OCI-LY1 (cell line): Measurements from ENCODE around the gene NOL3.

Experiments used
- H2AFZ ChIP-seq: fragments of 200-600 bp; sonication (generic), shearing (Covaris generic); 2 replicates; pipeline ENCODE4 v1.6.0; 2014; ENCODE audit warnings: antibody characterized with exemption, mild to moderate bottlenecking, low read length
- H3F3A ChIP-seq: fragments of 200-600 bp; sonication (generic), shearing (Covaris generic); 2 replicates; pipeline ENCODE4 v1.6.0; 2014; ENCODE audit warnings: mild to moderate bottlenecking, antibody characterized with exemption, low read length, moderate library complexity; ENCODE audit not compliant: insufficient read depth
- H3K27ac ChIP-seq: fragments of 200-600 bp; sonication (generic); 2 replicates; pipeline ENCODE4 v1.5.1; 2014; ENCODE audit warnings: low read length, mixed run types, mild to moderate bottlenecking, low read depth; ENCODE audit not compliant: poor library complexity, severe bottlenecking
- H3K27me3 ChIP-seq: fragments of 200-600 bp; sonication (generic); 2 replicates; pipeline ENCODE4 v1.6.0; 2014; ENCODE audit warnings: antibody characterized with exemption, mild to moderate bottlenecking, low read length, moderate library complexity; ENCODE audit not compliant: insufficient read depth
- H3K36me3 ChIP-seq: fragments of 200-600 bp; sonication (generic); 2 replicates; pipeline ENCODE4 v1.6.1; 2014; ENCODE audit warnings: mild to moderate bottlenecking, antibody characterized with exemption, low read length, moderate library complexity, mixed read lengths; ENCODE audit not compliant: insufficient read depth
- H3K4me1 ChIP-seq: fragments of 200-600 bp; sonication (generic); 2 replicates; pipeline ENCODE4 v1.5.1; 2014; ENCODE audit warnings: mild to moderate bottlenecking, low read length, moderate library complexity; ENCODE audit not compliant: insufficient read depth, severe bottlenecking
- H3K4me2 ChIP-seq: fragments of 200-600 bp; sonication (generic), shearing (Covaris generic); 2 replicates; pipeline ENCODE4 v1.6.1; 2014; ENCODE audit warnings: low read length
- H3K4me3 ChIP-seq: fragments of 200-600 bp; sonication (generic); 2 replicates; pipeline ENCODE4 v1.5.1; 2014; ENCODE audit warnings: low read length, low read depth, mild to moderate bottlenecking, mixed read lengths; ENCODE audit not compliant: poor library complexity, severe bottlenecking
- H3K79me2 ChIP-seq: fragments of 200-600 bp; shearing (Covaris generic); 2 replicates; pipeline ENCODE4 v1.6.1; 2016; ENCODE audit warnings: mixed run types, low read length, mixed read lengths; ENCODE audit not compliant: insufficient read depth
- H3K9ac ChIP-seq: fragments of 200-600 bp; sonication (generic), shearing (Covaris generic); 2 replicates; pipeline ENCODE4 v1.6.1; 2014; ENCODE audit warnings: mild to moderate bottlenecking, low read length, mixed read lengths
- H3K9me2 ChIP-seq: fragments of 200-600 bp; sonication (generic), shearing (Covaris generic); 2 replicates; pipeline ENCODE4 v1.6.1; 2014; ENCODE audit warnings: low read depth, mild to moderate bottlenecking, low read length, mixed read lengths
- H3K9me3 ChIP-seq: fragments of 200-600 bp; shearing (Covaris generic); 2 replicates; pipeline ENCODE4 v1.6.1; 2014; ENCODE audit warnings: low read length, mixed read lengths
- H4K20me1 ChIP-seq: fragments of 200-600 bp; sonication (generic), shearing (Covaris generic); 2 replicates; pipeline ENCODE4 v1.6.0; 2016; ENCODE audit warnings: mild to moderate bottlenecking, low read length; ENCODE audit not compliant: insufficient read depth
- CTCF ChIP-seq: fragments of 200-600 bp; sonication (generic), shearing (Covaris generic); IDR thresholded peaks from 2 replicates; pipeline ENCODE4 v1.5.1; 2017; ENCODE audit warnings: mild to moderate bottlenecking, antibody characterized with exemption, low read length, moderate library complexity, mixed read lengths
- EZH2 ChIP-seq: fragments of 200-600 bp; sonication (generic), shearing (Covaris generic); IDR thresholded peaks from 2 replicates; pipeline ENCODE4 v1.8.0; 2017; ENCODE audit warnings: borderline replicate concordance, mixed run types, mild to moderate bottlenecking, antibody characterized with exemption, low read length, moderate library complexity, mixed read lengths

Gene NOL3

GRCh38 chr16:67157892-67158635 is 12.3 kb upstream of the NOL3 start:
- Histone ChIP-seq H3K27me3 (no peaks in the 10 kb centered on the region; the same call in 1 of the 2 replicates), H2AFZ (no peak overlapping the region), H3K9me2 (no peaks in the 10 kb centered on the region), H3K9ac (no peak overlapping the region), H4K20me1 (no peaks in the 10 kb centered on the region), H3K9me3 (no peaks in the 10 kb centered on the region), H3F3A (no peaks in the 10 kb centered on the region), H3K27ac (no peak overlapping the region), H3K4me2 (no peak overlapping the region), H3K79me2 (no peaks in the 10 kb centered on the region), H3K4me1 (peaks cover 22% of the 10 kb centered on the region), H3K36me3 (no peaks in the 10 kb centered on the region), H3K4me3 (no peak overlapping the region)
- TF ChIP-seq EZH2 (no peak), CTCF (no peak)

GRCh38 chr16:67158637-67159600 is 11.4 kb upstream of the NOL3 start:
- Histone ChIP-seq H3K4me3 (peak overlapping the region; percentile 76), H2AFZ (no peak overlapping the region), H3K27me3 (no peaks in the 10 kb centered on the region; the same call in 1 of the 2 replicates), H3K27ac (no peak overlapping the region), H3K4me2 (peak overlapping the region; percentile 53), H3K9me3 (no peaks in the 10 kb centered on the region), H4K20me1 (no peaks in the 10 kb centered on the region), H3K79me2 (no peaks in the 10 kb centered on the region), H3K9me2 (no peaks in the 10 kb centered on the region), H3K9ac (peak overlapping the region; percentile 67), H3K36me3 (no peaks in the 10 kb centered on the region), H3K4me1 (peaks cover 30% of the 10 kb centered on the region), H3F3A (no peaks in the 10 kb centered on the region)
- TF ChIP-seq CTCF, result no peak
- TF ChIP-seq EZH2, result no peak

- no peaks in the 10 kb centered on the region for H3K9me2 ChIP-seq
- TF ChIP-seq CTCF (no peak), EZH2 (no peak)
- H3K9me3 ChIP-seq, result no peaks in the 10 kb centered on the region
- no peak overlapping the region for H3K4me3 ChIP-seq
- H3K27ac ChIP-seq, result no peak overlapping the region
- no peak overlapping the region for H3K9ac ChIP-seq
- H3K27me3 ChIP-seq, result no peaks in the 10 kb centered on the region; the same call in 1 of the 2 replicates
- no peaks in the 10 kb centered on the region for H4K20me1 ChIP-seq
- no peaks in the 10 kb centered on the region for H3K36me3 ChIP-seq
- no peaks in the 10 kb centered on the region for H3F3A ChIP-seq
- H3K4me1 ChIP-seq, result peaks cover 30% of the 10 kb centered on the region
- H3K79me2 ChIP-seq, result no peaks in the 10 kb centered on the region
- no peak overlapping the region; the same call in 1 of the 2 replicates for H3K4me2 ChIP-seq
- no peak overlapping the region for H2AFZ ChIP-seq
These were observed 8.7 kb upstream of the NOL3 start for GRCh38 chr16:67161595-67162058.
